Body of pancreas (tissue), 4 donors: ENCODE measurements around the gene CAPZA1.

Source experiments
- CTCF ChIP-seq, 7 experiments: fragments of 450-650 bp in 4 of 7; fragments of 200-600 bp in 3 of 7; sonication (generic) in 3 of 7; IDR thresholded peaks; one replicate each; pipeline ENCODE4 v1.5.1; 2016 to 2019; ENCODE audit warnings: antibody characterized with exemption in 7 of 7
- POLR2A ChIP-seq, 3 donors: fragments of 450-650 bp; IDR thresholded peaks; one replicate each; pipeline ENCODE4 v1.6.1; 2016; ENCODE audit warnings: antibody characterized with exemption in 3 of 3, mild to moderate bottlenecking in 2 of 3

- no peak for TF ChIP-seq CTCF (IDR thresholded peaks at IDR 0.05)
- no peak for TF ChIP-seq POLR2A (IDR thresholded peaks at IDR 0.05)
These were observed 82.4 kb downstream of the CAPZA1 start for GRCh38 chr1:112702067-112702395.
